Smooth muscle cell (in vitro differentiated cells): ENCODE data around the gene MTOR. TPM values are rescaled to one million over a fixed set of nuclear protein-coding genes. Genes with fewer than 3 reads are reported as not detected.

ENCODE experiments used
- DNase-seq: peaks from one replicate; lab custom pipeline; 2025; ENCODE audit not compliant: unreplicated experiment; lab: John Stamatoyannopoulos, UW
- H2AFZ ChIP-seq: fragments of 200-600 bp; sonication (generic); 2 replicates; pipeline ENCODE4 v1.6.0; 2016; ENCODE audit warnings: antibody characterized with exemption, low read depth, mild to moderate bottlenecking
- H3F3A ChIP-seq: fragments of 200-600 bp; sonication (generic); 2 replicates; pipeline ENCODE4 v1.6.0; 2017; ENCODE audit warnings: antibody characterized with exemption, low read depth
- H3K27ac ChIP-seq: fragments of 200-600 bp; sonication (generic); 2 replicates; pipeline ENCODE4 v1.5.1; 2016; ENCODE audit warnings: low read depth, mild to moderate bottlenecking
- H3K27me3 ChIP-seq: fragments of 200-600 bp; sonication (generic); 2 replicates; pipeline ENCODE4 v1.6.1; 2016; ENCODE audit warnings: low read depth, mild to moderate bottlenecking
- H3K36me3 ChIP-seq: fragments of 200-600 bp; sonication (generic); 2 replicates; pipeline ENCODE4 v1.5.1; 2016; ENCODE audit warnings: low read depth
- H3K4me1 ChIP-seq: fragments of 200-600 bp; sonication (generic); 2 replicates; pipeline ENCODE4 v1.5.1; 2016; ENCODE audit warnings: low read depth
- H3K4me2 ChIP-seq: fragments of 200-600 bp; sonication (generic); 2 replicates; pipeline ENCODE4 v1.6.0; 2016; ENCODE audit warnings: mild to moderate bottlenecking
- H3K4me3 ChIP-seq: fragments of 200-600 bp; sonication (generic); 2 replicates; pipeline ENCODE4 v1.5.1; 2016; ENCODE audit warnings: mild to moderate bottlenecking
- H3K79me2 ChIP-seq: fragments of 200-600 bp; sonication (generic); 2 replicates; pipeline ENCODE4 v1.6.0; 2016; ENCODE audit warnings: low read depth, mild to moderate bottlenecking
- H3K9ac ChIP-seq: fragments of 200-600 bp; sonication (generic); 2 replicates; pipeline ENCODE4 v1.6.0; 2016; ENCODE audit warnings: low read depth
- H3K9me3 ChIP-seq: fragments of 200-600 bp; sonication (generic); replicated peaks from 2 replicates; pipeline ENCODE4 v1.5.1; 2016; ENCODE audit warnings: low read depth
- H4K20me1 ChIP-seq: fragments of 200-600 bp; sonication (generic); 2 replicates; pipeline ENCODE4 v1.6.0; 2016; ENCODE audit warnings: low read depth
- CTCF ChIP-seq: fragments of 200-600 bp; sonication (generic); IDR thresholded peaks from 2 replicates; pipeline ENCODE4 v1.5.1; 2017; ENCODE audit warnings: borderline replicate concordance, mild to moderate bottlenecking, antibody characterized with exemption; ENCODE audit not compliant: insufficient read depth, poor library complexity, severe bottlenecking
- WGBS: methylation state at CpG from one replicate; pipeline ENCODE4 v1.1.7; 2016; ENCODE audit warnings: low lambda C conversion rate; 5-methylcytosine and 5-hydroxymethylcytosine counted together
- polyA plus RNA-seq: library from polyadenylated mRNA; unstranded; fragments of >200 nt; fragmentation: Nextera tagmentation; extraction: Ambion mirVana; gene quantifications from 2 replicates; pipeline ENCODE4 v1.2.1, GENCODE V29; 2016
- total RNA-seq: library from RNA; depleted of rRNA; stranded (reverse); fragments of >200 nt; gene quantifications from 2 replicates; pipeline ENCODE4 v1.2.3, GENCODE V29; 2014

Gene MTOR
- total and polyA plus RNA-seq, 2 experiments from 2014 or later: 11.2 to 26.8 TPM

DNA sequence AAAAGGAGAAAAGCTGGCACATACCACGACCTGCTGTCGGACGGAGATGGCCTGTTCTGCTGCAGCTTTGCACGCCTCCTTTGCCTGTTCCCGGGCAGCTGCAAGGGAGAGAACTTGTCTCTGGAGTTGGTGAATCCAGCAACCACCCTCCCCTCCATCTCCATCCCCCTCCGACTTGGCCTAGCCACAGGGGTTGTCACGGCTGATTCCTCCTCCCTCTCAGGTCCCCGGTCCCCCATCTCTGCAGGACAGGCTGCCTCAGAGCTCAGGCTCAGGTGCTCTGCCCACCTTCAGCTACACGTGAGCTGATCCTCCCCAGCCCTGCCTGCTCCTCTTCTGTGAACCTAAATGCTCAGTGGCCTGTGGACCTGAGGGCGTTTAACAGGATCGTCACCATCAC lies 191.5 kb downstream of the MTOR start:
- Histone ChIP-seq H3K36me3 (peaks cover 13% of the 10 kb centered on the region), H2AFZ (no peak overlapping the region), H3K27ac (no peak overlapping the region), H4K20me1 (no peaks in the 10 kb centered on the region), H3K27me3 (no peaks in the 10 kb centered on the region), H3F3A (no peaks in the 10 kb centered on the region), H3K4me1 (no peaks in the 10 kb centered on the region), H3K4me2 (no peak overlapping the region), H3K9ac (no peak overlapping the region), H3K4me3 (no peak overlapping the region), H3K79me2 (no peaks in the 10 kb centered on the region), H3K9me3 (no peaks in the 10 kb centered on the region)
- 94% methylated on average over 11 of the region's 11 CpGs for WGBS
- no peak for TF ChIP-seq CTCF
- DNase-seq: no peak

GRCh38 chr1:11068600-11069473 lies 193.5 kb downstream of the MTOR start:
- no peaks in the 10 kb centered on the region for H3K79me2 ChIP-seq
- no peak overlapping the region for H3K27ac ChIP-seq
- WGBS: 94% methylated on average over 16 of the region's 17 CpGs
- H3K4me3 ChIP-seq: no peak overlapping the region
- DNase-seq: no peak
- no peak for TF ChIP-seq CTCF
- H3K27me3 ChIP-seq: no peaks in the 10 kb centered on the region
- no peak overlapping the region for H3K9ac ChIP-seq
- no peak overlapping the region for H3K4me2 ChIP-seq
- no peaks in the 10 kb centered on the region for H4K20me1 ChIP-seq
- H2AFZ ChIP-seq: no peak overlapping the region
- H3K9me3 ChIP-seq: no peaks in the 10 kb centered on the region
- H3K4me1 ChIP-seq: no peaks in the 10 kb centered on the region
- peaks cover 7% of the 10 kb centered on the region for H3K36me3 ChIP-seq
- no peaks in the 10 kb centered on the region for H3F3A ChIP-seq

- H3F3A ChIP-seq: no peaks in the 10 kb centered on the region
- no peaks in the 10 kb centered on the region for H3K4me1 ChIP-seq
- no peaks in the 10 kb centered on the region for H3K9me3 ChIP-seq
- no peak overlapping the region for H3K4me3 ChIP-seq
- WGBS: 96% methylated on average over 18 of the region's 18 CpGs
- H4K20me1 ChIP-seq: no peaks in the 10 kb centered on the region
- H3K4me2 ChIP-seq: no peak overlapping the region
- H2AFZ ChIP-seq: no peak overlapping the region
- H3K9ac ChIP-seq: no peak overlapping the region
- H3K27me3 ChIP-seq: no peaks in the 10 kb centered on the region
- peaks cover 7% of the 10 kb centered on the region for H3K36me3 ChIP-seq
- no peak overlapping the region for H3K27ac ChIP-seq
- TF ChIP-seq CTCF: no peak
- DNase-seq: no peak
- no peaks in the 10 kb centered on the region for H3K79me2 ChIP-seq
These were observed 194.4 kb downstream of the MTOR start for GRCh38 chr1:11067716-11068599.
